ENCODE measurements around the gene CITED4.

The CITED4 gene

DNA sequence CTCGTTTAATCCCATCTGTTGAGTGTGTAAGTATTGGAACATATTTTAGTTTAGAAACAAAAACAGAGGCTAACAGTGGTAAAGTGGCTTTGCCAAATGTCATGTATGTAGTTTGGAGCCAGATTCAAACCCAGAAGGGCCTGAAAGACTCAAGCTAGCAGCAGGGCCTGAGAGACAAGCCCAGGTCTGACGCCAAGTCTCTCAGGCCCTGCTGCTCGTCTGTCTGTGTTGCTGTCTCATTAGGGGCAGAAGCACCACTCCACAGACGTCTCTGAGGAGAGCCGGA lies 8.3 kb downstream of the CITED4 start:
- DNase-seq (ENCODE audit: low read depth in 2 of 2): no peak

DNA sequence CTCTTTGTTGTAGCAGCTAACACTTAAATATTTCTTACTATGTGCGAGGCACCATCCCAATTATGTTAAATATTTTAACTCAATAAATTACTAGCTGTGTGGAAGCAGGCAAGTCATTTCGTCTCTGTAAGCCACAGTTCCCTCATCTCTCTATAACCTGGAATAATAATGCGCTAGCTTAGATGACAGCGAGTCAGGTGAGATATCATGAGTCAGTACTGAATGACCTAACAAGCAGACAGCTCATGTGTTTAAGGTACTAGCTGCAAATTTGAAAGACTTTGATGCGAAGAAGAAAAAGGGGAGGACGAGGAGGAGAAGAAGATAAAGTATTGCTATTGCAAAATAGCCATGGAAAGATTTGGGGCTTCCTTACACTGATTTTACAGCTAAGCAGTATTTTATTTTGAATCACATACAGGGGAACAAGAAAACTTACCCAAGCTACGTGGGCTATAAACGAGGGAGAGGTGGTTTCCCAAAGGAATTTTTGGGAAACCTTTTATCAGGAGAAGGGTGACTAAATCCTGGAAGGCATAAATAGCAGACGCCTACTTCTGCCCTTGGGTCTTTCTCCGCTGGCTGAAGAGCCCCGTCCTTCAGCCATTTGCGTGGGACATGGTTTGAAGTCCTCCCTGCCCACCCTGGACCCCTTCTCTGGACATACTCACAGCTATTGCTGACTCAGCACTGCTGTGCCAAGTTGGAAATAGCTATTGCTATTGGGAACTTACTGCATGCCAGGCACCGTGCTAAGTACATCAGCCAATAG lies 8.9 kb downstream of the CITED4 start:
- no peak for DNase-seq (ENCODE audit: low read depth in 2 of 2)

DNA sequence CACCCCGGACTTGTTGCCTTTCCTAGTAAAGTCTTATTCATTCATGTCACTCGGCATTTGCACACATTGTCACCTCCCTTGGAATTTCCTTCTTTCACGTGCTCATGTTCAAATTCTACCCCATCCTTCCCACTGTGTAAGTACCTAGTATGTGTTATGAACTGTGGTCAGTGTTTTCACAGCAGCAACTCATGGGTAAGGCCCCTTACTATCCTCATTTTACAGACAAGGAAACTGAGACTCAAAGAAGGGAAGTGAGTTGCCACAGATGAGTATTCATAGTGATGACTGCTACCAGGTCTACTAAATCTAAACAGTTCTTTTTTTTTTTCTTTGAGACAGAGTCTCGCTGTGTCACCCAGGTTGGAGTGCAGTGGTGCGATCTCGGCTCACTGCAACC lies 10.5 kb downstream of the CITED4 start:
- no peak for DNase-seq (ENCODE audit: low read depth in 2 of 2)

DNA sequence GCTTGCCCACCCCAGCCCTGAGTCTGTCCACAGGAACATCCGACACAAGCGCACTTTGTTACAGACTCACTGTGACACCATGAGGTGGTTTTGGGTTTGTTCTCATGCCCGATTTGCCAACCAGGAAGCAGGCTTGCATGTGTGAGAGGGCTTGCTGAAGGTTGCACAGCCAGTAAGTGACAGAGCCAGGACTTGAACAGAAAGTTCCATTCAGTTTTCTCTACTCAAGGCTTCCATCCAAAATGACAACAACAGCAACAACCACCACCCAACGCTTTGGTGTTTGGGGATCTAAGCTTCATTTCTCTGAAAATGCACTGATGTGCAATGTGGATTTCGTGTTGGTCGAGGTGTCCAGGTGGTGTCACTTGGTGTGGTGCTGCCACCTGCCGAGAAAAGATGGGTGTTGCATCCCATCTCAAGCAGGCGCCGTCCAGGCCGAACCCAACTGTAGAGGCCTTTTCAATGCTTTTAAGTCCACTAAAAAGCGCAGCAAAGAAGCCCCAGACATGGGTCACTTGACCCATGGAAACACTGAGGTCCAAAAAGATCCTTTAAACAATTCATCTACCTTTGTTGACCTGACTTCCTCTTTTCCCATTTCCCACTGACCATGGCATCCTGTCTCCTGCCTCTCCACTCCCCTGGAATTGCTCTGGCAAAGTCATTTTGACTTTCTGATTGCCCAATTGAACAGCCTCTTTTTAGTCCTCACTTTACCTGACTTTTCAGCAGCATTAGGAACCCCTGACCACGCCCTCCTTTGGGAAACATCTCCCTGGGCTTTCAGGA lies 12.2 kb downstream of the CITED4 start:
- DNase-seq (ENCODE audit: low read depth in 2 of 2): peak; percentile 66 to 68

DNA sequence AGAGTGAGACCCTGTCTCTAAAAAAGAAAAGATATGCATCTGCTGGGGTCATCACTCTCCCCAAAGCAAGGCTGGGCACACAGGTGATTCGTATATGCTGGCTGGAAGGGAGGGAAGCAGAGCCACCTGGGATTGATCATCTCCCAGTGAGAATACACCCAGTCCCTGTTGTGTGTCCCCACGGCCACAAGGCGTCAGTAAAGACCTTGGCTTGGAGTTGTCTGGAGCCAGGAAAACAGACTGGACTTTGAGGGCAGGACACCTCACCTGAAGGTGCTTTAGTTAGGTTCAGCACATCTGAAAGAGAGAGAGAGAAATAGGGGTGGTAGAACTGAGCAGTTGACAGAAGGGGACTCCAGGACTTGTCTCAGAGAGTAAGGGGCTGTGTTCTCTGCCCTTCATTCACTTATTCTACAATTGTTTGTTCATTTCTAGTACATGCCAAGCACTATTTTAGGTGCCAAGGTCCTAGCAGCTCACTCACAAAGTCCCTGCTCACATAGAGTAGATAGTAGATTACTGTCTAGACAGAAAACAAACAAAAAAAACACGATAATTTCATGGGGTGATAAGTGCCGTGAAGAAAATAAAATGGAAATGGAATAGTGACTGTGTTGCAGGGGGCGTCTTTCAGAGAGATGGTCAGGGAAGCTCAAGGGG lies 13.5 kb downstream of the CITED4 start:
- no peak for DNase-seq (ENCODE audit: low read depth in 2 of 2)

DNA sequence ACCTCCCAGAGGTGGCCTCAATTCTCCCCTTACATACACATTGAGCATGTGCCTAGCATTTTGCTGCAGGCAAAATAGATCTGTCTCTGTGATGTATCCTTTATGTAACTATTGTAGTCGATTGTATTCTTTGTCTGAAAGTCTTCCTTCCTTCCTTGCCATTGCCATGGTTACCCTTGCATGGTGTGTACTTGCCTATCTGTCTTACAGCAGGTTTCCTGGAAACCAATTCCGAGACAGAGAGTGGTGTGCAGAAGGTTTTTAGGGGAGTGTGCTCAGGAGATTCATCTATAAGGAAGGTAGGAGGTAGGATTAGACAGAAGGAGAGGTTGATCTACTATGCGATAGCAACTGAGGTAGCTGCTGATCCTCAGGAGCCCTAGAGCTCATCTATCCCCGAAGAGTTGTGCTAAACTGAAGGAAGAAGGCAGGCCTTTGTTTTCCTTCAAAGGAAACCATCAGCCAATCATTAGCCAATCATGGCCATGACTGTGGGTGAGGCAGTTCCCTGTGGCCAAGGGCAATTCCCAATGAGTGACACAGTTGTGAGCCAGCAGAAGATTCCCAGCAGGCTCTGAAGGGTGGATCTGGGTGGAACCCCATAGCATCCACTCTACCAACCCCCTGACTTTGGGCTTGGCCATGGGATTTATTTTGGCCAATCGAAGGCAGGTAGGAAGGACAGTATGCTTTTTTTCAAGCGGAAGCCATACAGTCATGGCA lies 15.0 kb downstream of the CITED4 start:
- DNase-seq (ENCODE audit: low read depth in 2 of 2): no peak

DNA sequence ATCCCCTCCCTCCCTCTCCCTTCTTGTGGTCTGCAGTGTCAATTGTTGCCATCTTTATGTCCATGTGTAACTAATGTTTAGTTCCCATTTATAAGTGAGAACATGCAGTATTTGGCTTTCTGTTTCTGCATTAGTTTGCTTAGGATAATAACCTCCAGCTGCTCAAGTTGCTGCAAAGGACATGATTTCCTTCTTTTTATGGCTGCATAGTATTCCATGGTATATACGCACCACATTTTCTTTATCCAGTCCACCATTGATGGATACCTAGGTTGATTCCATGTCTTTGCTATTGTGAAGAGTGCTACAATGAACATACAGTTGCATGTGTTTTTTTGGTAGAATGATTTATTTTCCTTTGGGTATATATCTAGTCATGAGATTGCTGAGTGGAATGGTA lies 16.3 kb downstream of the CITED4 start:
- no peak for DNase-seq (ENCODE audit: low read depth in 2 of 2)

DNA sequence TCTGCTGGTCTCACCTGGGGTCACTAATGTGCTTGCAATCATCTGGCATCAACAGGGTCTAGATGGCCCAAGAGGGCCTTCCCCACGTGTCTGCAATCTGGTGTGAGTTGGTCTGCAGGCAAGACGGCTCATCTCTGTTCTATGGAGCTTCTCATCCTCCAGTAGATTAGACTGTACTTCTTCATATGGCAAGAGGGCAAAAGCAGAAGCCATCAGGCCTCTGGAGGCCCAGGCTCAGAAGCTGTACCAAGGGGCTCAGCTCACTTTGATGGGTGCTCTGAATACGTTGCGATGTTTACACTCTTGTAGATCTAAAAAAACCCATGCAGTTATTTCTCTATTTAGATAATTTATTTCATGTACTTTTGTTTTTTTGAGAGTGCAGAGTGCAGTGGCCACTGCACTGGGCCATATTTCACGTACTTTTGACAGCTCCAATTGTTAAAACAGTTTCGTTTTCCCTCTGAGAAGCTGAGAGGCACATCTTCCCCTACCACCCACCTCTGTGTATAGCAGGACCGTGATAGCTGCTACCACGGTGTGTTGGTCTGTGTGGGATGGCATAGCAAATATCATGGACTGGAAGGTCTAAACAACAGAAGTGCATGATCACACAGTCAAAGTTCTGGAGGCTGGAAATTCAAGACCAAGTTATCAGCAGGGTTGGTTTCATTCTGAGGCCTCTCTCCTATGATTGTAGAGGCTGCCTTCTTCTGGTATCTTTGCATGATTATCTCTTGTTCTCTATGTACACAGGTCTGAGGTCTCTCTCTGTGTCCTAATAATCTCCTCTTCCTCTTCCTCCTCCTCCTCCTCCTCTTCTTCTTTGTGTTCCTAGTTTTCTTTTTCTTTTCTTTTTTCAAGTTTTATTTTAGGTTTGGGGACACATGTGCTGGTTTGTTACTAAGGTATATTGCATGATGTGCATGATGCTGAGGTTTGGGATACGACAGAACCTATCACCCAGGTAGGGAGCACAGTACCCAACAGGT lies 17.0 kb downstream of the CITED4 start:
- no peak for DNase-seq (ENCODE audit: low read depth in 2 of 2)

DNA sequence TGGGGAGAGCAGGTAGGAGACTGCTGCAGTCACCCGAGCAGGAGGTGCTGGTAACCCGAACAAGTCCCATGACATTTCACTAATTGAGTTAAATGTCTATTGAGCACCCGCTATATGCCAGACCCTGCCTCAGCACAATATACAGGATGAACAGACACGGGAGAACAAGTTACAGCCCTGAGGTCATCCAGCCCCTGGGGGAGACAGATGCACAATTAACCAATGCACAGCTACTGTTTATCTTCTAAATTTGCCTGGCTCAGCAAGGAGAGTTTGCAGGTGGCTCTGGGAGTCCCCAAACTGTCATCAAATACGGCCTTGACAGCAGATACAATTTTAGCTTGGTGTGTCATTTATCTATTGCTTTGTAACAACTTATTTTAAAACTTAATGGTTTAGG lies 18.1 kb downstream of the CITED4 start:
- no peak for DNase-seq (ENCODE audit: low read depth in 2 of 2)

DNA sequence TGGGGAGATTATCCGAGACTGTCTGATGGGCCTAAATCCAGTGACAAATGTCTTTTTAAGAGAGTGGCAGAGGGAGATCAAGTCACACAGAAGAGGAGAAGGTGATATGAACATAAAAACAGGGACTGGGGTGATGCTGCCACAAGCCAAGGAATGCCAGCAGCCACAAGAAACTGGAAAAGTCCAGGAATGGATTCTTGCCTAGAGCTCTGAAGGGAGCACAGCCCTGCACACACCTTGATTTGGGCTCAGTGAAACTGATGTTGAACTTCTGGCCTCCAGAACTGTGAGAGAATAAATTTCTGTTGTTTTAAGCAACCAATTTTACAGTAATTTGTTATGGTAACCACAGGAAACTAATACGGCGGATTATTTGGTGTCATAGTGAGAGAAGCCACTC lies 19.5 kb downstream of the CITED4 start:
- DNase-seq (ENCODE audit: low read depth in 2 of 2): no peak

DNA sequence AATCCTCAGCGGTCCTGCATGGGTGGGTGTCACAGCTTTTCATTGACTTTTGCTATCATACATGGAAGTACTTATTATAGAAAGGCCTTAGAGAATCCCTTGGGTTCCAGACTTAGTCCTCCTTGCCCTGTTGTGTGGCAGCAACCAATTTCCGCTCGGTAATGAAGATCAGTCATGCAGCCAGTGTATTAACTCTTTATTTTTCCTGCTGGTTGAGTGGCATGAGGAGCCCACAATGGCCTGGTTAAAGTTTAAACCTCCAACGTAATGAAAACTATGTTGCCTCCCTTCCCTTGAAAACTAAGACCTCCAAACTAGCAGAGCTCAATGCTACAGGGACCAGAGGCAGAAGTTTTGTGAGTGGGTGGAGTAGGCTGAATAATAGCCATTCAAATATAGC lies 20.0 kb downstream of the CITED4 start:
- no peak for DNase-seq (ENCODE audit: low read depth in 2 of 2)

DNA sequence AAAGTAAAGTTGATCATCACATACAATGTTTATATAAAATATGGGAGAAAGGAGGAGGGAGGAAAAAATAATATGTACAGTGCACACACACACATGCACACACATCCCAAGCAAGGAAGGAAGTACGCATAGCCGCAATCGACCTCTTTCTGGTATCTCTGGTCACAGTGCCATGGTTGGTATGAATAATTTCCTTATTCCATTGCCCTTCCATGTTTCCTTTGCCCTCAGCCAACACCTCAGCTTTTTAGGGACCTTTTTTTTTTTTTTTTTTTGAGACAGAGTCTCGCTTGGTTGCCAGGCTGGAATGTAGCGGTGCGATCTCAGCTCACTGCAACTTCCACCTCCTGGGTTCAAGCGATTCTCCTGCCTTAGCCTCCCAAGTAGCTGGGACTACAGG lies 20.6 kb downstream of the CITED4 start:
- no peak for DNase-seq (ENCODE audit: low read depth in 2 of 2)

DNA sequence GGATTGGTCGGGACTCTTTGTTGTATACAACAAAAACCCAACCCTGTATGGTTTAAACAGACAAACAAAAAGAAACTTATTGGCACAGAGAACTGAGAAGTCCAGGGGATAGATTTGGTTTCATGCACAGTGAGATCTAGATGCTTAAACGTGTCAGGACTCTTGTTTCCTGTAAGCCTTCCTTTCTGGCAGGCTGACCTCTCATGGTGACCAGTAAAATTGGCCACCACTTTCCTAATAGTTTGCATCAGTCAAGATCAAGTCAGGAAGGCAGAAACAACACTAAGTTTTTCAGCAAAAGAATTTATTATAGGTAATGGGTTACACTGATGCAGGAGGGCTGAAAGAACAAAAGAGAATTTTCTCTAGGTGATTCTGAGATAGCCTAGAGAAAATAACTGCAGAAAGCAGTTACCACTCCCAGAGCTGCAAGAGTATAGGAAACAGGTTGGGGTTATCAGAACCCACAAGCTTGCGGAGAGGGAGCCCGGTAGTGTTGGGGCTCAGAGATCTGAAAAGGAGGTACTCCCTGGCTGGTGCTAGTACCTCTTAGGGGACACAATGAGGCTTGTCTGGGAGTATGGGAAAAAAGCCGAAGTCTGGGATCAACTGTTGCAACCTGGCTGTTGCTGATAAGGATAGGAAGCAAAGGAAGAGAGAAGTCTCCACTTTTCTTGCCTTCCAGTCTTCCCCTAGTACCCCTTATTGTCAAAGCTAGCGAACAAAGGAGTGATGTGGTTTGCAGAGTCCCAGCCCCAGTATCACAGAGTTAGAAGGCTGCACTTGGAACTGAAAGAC lies 21.4 kb downstream of the CITED4 start:
- DNase-seq (ENCODE audit: low read depth in 2 of 2): no peak

DNA sequence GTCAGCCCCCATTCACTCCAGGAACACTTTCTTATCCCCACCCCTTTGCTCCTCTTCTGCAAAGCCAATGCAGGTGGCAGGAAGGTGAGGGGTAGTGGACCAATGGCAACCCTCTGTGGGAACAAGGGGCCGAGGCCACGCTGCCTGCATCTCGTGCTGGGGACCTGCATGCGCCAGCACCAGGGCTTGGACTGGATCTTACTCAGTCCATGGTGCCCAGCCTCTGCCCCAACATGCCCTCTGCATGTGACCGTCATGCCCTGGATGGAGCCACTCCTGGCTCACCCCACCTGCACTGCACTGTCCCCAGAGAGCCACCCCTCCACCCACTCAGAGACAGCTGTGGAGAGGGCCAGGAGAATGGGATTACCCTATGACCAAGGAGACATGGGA lies 22.2 kb downstream of the CITED4 start:
- no peak for DNase-seq (ENCODE audit: low read depth in 2 of 2)

DNA sequence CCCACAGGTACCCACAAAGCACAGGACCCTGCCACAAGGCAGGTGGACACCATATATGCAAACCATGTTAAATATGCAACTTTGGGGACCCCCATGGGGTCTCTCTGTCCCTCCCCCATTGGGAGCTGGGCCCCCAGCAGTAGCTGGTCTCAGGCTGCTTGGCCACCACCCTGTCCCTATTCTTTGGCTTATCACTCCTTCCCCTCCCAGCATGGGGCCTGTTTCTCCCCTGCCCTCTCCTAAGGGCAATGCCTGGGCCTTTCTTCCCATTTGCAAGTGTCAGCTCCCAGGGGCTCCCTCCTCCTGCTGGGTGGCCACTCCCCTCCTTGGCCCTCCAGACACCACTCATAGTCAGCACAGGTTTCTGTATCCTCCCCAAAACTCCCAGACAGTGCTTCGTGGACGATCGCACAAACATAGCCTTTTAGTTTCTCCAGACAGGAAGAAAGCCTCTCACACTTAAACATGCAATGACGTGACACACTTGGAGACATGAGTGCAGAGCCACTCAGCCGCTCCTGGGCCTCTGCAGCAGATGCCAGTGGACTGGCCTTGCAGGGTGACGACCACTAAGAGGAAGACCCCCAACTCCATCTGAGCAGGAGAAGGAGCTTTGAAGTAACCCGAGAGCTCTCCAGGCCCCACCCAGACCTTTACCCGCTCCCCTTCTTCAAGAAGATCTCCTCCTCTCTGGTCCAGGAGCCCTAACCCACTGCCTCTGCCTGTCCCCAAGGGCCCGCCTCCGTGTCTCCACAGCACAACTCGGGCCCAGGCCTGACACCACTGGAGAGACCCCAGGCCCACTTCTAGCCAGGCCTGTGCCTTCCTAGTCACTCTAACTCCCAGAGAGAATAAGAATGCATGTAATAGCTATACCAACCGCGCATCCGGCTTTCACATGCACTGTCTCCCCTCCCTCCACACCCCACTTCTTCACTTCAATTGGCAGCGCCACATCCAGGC lies 22.9 kb downstream of the CITED4 start:
- no peak for DNase-seq (ENCODE audit: low read depth in 2 of 2)

DNA sequence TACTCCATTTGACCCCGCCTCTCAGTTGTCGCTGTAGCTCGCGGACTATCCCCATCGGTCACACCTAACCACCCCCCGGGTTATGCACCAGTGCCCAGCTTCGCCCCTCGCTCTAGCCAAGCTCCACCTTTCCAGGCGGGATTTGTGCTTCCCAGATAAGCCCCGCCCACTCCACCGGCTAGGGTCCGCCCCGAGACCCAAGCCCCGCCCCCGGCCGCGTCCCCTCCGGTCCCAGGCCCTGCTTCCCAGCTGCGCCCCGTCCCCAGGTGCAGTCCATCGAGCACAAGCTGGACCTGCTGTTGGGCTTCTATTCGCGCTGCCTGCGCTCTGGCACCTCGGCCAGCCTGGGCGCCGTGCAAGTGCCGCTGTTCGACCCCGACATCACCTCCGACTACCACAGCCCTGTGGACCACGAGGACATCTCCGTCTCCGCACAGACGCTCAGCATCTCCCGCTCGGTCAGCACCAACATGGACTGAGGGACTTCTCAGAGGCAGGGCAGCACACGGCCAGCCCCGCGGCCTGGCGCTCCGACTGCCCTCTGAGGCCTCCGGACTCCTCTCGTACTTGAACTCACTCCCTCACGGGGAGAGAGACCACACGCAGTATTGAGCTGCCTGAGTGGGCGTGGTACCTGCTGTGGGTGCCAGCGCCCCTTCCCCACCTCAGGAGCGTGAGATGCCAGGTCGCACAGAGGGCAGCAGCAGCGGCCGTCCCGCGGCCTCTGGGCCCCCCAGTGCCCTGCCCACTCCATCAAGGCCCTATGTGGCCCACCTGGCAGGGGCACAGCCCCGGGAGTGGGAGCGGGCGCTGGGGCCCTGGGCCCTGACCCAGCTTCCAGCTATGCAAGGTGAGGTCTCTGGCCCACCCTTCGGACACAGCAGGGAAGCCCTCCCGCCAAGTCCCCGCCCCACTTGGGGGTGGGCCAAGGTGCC lies 23.9 kb downstream of the CITED4 start:
- DNase-seq (ENCODE audit: low read depth in 2 of 2): no peak

DNA sequence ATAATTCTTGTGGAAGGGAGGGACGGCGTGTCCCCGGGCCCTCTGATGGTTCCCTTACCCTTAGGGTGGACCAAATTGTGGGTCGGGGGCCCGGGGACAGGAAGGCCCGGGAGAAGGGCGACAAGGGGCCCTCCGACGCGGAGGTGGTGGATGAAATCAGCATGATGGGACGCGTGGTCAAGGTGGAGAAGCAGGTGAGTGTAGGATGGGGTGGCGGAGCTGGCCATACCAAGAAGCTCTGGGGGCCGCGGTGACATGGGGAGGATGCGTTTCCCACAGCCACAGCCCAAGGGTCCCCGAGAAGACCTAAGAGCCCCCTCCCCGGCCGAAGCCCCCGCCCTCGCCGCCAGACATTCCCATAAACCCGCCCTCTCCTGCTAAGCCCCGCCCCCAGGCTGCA lies 24.6 kb downstream of the CITED4 start:
- no peak for DNase-seq (ENCODE audit: low read depth in 2 of 2)

DNA sequence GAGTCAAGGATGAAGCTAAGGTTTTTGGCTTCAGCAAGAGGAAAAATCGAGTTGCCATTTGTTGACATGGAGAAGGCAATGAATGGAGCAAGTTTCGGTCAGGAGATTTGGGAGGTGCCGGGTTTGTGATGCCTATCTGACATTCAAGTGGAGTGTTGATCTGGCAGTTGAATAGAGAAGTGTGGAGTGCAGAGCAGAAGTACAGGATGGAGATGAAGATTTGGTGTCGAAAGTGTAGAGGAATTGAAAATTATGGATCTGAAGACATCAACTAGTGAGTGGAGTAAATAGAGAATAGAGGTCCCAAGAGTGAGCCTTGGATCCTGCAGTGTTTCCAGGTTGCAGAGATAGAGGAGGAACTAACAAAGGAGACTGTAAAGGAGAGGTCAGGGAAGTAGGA lies 25.9 kb downstream of the CITED4 start:
- DNase-seq (ENCODE audit: low read depth in 2 of 2): no peak

Measured in stimulated activated CD4-positive, alpha-beta T cell treated with anti-CD3 and anti-CD28 coated beads, Interleukin-15, amount 100 ng/mL, for 48 hours (primary cell).